GM18873 (cell line): ENCODE results near the gene ARRDC4.

Experiments
- ATAC-seq: cut with Tn5 transposase; IDR thresholded peaks from one replicate; pipeline ENCODE4 v1.9.1; 2021; ENCODE audit warnings: mild to moderate bottlenecking, moderate library complexity, moderate number of reproducible peaks; ENCODE audit not compliant: unreplicated experiment, low FRiP score

Gene ARRDC4, protein sequence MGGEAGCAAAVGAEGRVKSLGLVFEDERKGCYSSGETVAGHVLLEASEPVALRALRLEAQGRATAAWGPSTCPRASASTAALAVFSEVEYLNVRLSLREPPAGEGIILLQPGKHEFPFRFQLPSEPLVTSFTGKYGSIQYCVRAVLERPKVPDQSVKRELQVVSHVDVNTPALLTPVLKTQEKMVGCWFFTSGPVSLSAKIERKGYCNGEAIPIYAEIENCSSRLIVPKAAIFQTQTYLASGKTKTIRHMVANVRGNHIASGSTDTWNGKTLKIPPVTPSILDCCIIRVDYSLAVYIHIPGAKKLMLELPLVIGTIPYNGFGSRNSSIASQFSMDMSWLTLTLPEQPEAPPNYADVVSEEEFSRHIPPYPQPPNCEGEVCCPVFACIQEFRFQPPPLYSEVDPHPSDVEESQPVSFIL

DNA sequence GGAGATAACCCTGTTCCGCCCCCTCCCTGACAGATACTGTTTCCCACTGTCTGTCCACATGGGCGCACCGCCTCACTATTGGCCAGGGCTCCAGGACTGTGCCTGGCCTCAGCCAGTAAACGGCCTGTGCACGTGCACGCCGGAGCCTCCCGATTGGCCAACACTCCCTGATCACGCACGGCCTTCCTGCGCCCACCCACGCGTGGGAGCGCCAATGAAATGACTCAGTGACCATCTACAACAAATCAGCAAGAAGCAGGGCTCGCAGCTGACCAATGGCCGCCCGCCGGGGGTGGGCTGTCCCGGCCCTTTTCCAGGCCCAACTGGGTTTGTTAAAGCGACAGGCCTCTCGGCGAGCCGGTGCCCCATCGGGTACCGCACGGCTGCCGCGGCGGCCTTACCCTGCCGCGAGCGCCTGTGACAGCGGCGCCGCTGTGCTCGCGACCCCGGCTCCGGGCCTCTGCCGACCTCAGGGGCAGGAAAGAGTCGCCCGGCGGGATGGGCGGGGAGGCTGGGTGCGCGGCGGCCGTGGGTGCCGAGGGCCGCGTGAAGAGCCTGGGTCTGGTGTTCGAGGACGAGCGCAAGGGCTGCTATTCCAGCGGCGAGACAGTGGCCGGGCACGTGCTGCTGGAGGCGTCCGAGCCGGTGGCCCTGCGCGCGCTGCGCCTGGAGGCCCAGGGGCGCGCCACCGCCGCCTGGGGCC, at the start of gene ARRDC4:
Gene ARRDC4, plus strand, starts transcription at position 340 of the 703 bp plus-strand sequence. Its CDS starts 159 bp downstream, at position 499.
- no peak for ATAC-seq

DNA sequence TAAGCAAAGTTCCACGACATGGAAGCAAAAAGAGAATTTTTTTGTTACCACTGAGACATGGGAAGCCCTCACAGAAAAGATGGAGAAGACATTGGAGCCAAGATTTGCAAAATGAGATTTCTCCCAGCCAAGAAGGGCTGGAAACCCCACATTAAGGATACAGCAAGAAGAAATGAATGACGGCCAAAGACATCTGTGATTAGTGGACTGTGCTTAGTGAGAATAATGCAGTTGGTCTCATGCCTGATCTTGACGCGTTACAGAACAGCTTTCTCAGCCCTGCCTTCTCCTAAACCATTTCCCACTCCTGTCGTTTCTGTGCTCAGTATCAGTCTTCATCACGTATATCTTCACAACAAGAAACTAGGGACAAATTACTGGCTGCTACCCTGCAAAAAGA, 45.8 kb upstream of the ARRDC4 start:
- no peak for ATAC-seq

GRCh38 chr15:97915261-97915660, 45.2 kb upstream of the ARRDC4 start:
- ATAC-seq, result no peak

DNA sequence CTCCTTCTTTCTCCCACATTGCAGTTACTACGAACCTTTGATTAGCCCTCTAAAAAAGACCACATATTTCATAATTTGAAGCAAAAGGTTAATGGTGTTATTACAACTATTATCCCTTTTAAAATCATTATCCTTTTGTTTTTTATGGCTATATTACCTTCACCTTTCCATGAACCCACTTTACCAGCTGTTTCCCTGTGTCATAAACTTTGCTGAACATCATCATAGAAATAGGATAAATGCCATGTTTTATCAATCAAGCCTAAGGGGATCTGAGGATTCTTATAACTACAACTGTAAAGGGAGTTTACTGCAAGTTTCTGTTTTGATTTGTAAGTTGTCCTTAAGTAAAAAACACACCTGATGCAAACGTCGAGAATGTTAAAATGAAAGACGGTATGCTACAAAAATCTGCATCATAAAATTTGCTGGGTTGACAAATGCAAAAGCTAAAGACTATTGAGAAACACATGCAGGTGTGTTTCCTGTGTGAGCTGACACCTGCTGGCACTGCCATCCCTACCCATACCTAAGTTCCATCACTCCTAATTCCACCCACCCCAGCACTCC, 39.1 kb upstream of the ARRDC4 start:
- ATAC-seq, result no peak

GRCh38 chr15:97929456-97930229, 30.9 kb upstream of the ARRDC4 start:
- ATAC-seq, result no peak

DNA sequence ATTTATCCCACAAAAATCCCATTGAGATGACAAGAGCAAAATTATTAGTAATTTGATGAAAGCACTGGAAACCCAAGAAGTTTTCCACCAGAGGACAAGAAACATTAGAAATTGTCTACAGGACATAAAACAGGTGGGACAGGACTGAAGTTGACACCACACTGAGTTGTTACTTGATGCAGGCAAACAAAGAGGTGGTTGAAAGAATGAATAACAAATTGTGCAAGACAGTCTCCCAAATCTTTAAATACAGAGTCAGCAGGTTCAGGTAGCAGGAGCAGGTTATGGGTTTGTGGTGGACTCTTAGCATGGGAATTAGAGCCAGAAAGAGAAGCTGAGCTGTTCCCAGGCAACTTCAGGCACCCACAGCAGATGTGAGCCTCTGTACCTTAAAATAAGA, 30.3 kb upstream of the ARRDC4 start:
- no peak for ATAC-seq

GRCh38 chr15:97931314-97931713, 29.2 kb upstream of the ARRDC4 start:
- ATAC-seq, result no peak

GRCh38 chr15:97933589-97933988, 26.9 kb upstream of the ARRDC4 start:
- no peak for ATAC-seq

DNA sequence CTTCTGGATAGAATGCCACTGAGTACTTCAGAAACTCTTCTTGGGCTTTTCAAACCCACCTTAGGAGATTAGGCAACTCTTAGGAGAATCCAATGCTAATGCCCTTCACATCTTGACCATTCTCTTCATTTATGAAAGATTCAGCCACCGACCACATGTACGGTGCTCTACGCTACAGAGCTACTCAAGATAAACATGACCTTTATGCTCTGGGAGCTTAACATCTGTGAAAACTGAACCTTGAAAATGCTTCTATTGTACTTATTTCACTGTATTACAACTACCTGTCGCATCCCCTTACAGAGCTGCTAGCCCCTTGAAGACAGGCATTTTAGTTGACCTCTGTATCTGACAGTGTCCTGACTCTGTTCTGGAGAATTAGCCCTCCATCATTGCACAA, 19.5 kb upstream of the ARRDC4 start:
- ATAC-seq, result no peak

DNA sequence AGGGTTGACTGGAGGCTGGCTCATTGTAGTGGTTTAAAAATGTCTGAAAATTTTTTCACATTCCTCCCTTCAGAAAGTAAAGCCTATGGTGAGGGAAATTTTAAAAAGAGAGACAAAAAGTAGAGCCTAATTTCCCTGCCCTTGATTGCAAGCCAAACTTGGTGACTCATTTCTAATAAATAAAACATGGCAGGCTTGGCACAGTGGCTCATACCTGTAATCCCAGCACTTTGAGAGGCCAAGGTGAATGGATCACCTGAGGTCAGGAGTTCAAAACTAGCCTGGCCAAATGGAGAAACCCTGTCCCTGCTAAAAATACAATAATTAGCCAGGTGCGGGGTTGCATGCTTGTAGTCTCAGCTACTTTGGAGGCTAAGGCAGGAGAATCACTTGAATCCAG, 18.9 kb upstream of the ARRDC4 start:
- no peak for ATAC-seq

- no peak for ATAC-seq
Measured at GRCh38 chr15:97944724-97945123, 15.8 kb upstream of the ARRDC4 start.

GRCh38 chr15:97947465-97948260, 12.8 kb upstream of the ARRDC4 start:
- ATAC-seq, result no peak

GRCh38 chr15:97953254-97953653, 7.2 kb upstream of the ARRDC4 start:
- ATAC-seq, result no peak

DNA sequence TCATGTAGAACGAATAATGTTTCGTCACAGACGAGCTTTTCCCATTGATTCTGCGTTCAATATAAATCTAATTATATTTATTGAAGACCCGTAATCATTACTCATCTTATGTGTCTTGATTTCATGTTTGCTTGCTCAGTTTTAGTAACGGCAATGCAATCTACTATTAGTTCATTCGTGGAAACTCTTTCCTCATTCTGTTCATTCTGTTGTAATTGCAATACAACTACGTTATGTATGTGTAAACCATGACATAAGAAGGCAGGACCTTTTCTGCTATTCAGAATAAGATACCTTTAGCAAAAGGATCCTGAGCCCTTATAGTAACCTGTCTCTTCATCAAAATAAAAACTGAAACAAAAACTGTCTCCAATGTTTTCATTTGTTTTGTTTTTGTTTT, 6.8 kb upstream of the ARRDC4 start:
- ATAC-seq, result no peak

- no peak for ATAC-seq
Measured at GRCh38 chr15:97955035-97955434, 5.5 kb upstream of the ARRDC4 start.

DNA sequence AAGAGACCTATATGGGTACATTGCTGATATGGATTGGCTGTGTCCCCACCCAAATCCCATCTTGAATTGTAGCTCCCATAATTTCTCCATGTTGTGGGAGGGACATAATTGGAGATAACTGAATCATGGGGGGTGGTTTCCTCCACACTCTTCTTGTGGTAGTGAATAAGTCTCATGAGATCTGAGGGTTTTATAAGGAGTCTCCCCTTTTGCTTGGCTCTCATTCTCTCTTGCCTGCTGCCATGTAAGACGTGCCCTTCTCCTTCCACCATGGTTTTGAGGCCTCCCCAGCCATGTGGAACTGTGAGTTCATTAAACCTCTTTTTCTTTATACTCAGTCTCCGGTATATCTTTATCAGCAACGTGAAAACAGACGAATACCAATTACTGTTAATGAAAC, 5.0 kb upstream of the ARRDC4 start:
- ATAC-seq, result no peak

DNA sequence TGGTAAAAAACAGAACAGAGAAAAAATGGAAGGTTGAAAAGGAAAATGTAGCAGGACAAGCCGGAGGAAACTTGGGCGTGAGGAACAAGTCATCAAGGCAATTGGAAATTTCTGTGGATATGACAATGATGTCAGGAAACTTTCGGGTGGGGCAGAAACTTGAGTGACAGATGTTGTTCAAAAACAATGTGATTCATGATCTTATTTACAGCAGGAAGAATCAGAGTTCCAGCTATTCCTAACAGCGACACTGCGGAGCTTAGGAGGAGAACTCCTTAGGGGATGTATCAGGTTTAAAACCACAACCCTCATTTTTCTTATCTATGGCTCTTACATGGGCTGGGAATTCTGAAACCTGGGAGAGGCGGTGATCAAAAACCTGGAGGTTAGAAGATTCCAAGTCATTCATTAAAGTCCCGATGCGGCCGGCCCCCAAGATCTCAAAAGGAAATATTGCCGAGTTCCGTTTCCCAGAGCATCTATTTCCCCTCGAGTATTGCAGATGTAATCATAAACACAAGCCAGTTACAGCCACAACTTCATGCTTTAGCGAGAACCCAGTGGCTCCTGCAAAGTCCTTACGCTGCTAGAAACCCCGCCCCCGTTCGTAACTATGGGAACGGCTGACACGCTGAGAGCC, 659 bp upstream of the ARRDC4 start:
- no peak for ATAC-seq

GRCh38 chr15:97961067-97961954, 808 bp downstream of the ARRDC4 start:
- ATAC-seq, result no peak

- ATAC-seq, result no peak
Measured at GRCh38 chr15:97962263-97962662, 1.8 kb downstream of the ARRDC4 start.
